ENCODE data around the gene ACAP1.
A peak's percentile ranks its signal among the peaks of the same experiment; 100 is the strongest.

ACAP1 gene

DNA sequence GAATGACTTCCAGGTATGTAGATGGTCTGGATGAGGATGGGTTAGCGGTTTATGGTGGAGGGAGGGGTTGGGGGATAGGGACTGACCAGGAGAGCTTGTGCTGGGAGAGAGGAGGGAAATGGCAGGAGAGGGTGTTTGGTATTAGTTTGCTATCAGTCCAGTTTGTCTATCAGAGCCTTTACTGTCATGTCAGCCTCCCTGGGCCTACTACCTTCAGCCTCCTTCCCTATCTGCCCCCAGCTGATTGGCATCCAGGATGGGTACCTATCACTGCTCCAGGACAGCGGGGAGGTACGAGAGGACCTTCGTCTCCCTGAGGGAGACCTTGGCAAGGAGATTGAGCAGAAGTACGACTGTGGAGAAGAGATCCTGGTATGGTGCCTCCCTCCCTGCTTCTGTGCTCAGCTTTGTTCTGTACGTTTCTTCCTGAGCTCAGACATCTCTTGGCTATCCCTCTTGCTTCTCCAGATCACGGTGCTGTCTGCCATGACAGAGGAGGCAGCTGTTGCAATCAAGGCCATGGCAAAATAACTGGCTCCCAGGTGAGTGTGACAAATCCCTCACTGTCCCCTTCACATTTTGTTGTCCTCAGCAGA, 25.1 kb upstream of the ACAP1 start:
- DNase-seq: no peak

DNA sequence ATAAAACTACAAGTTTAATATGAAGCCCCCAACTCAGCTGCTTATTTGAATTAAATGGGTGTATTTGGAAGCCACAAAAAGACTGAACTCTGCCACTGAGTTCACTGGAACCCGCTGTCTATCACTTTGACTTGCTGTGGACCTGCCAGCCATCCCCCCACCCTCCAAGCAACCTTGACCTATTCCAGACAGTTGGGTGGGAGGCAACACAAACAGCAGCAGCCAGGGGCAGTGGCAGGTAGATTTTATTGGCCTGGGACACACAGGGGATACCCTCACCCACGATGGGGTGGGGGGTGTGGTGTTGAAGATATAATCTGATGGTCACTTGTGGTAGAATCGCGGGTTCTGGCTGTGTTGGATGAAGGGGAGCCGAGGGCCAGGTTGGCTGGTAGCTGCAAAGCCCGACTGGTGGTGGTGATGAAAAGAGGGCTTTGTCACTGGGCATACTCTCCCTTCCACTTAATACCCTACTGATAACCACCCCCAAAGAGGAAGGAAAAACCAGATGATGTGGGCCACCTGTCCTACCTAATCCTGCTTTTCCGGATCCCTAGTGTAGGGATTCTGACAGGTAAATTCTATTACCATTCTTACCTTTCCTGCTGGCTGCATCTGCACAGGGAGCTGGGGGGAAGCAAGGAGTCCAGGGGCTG, 23.8 kb upstream of the ACAP1 start:
- no peak for DNase-seq

DNA sequence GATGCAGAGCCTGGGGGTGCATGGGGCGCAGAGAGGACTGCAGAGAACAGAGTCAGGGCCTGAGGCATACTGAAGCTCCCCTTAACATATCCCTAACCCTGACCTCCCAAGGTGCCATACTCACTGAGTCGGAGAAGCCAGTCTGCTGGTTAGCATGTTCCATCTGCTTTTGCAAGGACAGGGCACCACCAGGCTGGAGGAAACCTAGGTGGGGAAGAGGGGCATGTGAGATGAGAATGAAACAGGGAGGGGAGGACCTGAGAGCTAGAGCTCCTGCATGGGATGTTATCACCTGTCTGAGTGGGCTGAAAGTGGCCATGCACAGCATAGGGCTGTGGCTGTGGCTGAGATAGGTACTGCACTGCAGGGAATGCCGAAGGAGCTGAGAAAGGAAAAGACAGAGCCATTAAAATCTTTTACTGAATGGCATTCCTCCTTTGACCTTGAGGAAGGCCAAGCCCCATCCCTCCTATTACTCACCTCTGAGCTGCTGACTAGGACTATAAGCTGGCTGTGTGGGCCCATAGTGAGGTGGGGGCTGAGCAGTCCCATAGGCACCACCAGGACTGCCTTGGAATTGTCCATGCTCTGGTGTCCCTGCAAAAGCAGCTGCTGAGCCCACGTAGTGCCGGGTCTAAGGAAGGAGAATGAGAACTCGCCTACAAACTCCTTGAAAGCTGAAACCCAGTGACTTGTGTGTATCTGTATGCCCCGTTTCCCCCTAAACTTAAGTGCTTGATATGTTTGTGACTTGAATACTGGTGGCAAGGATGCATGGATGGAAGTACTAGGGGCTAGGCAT, 23.0 kb upstream of the ACAP1 start:
- DNase-seq: no peak

DNA sequence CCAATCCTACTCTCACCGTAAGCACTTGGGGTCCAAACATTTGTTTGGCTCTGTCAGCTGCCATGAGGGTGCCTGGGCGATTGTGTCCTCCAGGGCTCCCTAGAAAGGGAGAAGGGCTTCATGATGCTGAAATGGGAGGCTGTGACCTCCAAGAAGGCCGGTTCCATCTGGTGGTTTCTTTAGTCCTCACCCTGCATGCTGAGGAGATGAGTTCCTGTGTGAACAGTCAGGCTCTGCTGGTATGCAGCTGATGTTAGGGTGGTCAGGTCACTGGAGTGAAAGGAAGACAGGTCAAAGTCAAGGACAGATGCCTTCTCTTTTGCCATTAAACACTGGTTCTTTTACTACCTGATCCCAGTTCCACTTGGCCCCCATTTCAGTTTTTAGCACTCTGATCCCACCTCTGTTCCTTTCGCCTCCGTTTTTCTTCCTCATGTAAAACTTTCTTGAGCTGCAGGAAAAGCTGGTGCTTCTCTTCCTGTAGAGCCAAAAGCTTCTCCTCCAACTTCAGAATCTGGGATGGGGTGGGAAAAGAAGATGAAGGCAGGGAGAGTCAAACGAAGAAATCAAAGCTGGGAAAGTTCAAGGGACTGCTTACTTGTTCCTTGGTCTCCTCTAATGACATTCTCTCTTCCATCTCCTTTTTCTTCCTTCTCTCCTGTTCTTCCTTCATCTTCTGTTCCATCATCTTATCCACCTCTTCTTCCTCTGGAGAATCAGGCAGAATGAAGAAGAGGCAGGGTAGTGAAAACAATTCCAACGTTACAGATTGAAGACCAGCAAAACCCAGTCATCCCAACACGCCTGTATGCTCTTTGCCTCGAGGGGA, 22.2 kb upstream of the ACAP1 start:
- DNase-seq: no peak

DNA sequence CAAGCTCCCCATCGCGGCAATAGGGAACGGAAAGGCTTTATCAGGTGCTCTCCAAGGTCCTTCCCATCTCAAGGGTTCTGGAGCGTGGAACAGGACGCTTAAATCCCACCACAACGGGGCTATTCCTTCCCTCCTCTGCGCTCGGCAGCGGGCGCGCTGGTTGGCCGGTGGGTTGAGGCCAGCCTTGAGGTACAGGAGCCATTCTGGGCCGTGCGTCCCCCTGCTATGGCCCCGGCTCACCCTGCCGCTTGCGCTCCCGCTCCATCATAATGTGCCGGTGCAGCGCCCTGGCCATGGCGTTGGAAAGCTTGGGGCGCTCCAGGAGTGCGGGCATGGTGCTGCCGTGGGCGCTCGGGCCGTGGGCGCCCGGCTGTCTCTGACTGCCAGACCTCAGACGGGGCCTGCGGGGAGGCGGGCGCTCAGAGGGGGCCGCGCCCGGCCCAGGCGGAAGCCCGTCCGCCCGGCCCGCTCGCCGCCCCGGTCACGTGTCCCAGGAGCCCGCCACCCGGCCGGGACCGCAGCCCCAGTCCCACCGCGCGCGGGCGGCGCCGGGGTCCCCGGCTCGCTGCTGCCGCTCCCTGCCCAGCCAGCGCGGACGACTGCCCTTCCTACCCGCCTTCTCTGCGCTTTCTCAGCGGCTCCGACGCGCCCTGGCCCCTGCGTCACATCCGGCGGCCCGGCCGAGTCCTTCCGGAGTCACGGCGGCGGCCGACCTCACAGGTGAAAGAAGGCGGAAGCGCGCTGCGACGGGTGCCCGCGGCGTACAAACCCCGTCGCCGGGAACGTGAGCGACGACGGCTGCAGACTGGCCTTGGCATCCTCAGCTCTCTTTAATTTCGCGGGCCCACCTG, 21.4 kb upstream of the ACAP1 start, which contains the start of gene GPS2:
GPS2 (minus strand) TSS at position 642 of the 851 bp plus-strand sequence; CDS start at position 334, 308 bp downstream.
- DNase-seq: peak; percentile 93

DNA sequence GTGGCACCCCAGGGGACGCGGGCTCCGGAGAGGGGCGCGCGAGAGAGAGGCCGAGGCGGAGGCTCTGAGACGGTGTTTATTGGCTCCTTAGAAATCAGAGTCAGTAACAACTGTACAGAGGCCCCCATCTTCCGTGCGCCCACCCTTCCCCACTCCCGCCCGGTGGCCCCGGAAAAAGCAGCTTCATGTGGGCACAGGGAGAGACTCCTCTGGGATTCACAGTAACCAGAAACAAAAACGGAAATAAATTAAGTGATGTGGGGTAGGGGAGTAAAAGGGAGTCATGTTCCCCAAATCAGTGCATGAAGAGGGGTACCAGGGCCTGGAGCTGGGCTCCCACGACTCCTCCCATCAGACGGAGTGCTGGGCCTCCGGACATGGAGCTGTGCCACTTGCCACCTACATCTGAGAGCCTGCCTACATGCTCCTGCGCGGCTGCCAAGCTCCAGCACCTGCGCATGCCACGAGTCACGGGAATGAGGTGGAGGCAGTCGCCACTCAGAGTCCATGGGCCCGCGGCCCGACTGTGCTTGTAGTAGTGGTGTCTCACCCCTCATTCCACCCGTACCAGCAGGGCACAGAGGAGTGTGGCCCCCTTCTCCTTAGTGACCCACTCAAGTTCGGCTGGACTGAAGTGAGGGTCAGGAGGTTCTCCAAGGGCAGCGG, 20.6 kb upstream of the ACAP1 start:
- no peak for DNase-seq

DNA sequence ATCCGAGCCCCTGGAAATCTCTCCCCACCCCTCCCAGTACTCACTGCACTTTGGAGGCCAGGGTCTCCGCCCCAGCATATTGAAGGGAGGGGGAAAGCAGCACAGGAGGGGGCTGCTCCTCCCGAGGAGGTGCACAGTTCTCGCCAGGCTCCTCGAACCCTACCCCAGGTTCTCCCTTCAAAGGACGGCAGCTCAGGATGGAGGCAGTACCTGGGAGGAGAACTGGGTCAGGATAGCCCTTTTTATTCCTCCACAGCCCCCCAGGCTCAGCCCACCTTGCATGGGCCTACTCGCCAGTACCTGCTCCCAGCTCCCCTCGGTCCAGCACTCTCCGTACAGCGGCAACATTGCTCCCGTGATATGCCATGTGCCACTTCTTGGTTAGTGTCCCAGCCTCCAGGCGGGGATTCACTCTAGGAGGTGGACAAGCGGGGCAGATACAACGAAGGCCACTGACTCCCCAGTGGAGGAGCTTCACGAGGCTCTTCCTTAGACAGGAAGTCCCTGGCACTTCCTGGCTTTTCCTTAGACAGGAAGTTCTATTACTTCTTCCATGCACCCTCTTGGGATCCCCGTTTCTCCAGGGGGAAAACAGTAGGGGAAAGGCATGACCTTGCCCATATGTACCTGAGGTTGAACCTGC, 19.0 kb upstream of the ACAP1 start:
- DNase-seq: no peak

DNA sequence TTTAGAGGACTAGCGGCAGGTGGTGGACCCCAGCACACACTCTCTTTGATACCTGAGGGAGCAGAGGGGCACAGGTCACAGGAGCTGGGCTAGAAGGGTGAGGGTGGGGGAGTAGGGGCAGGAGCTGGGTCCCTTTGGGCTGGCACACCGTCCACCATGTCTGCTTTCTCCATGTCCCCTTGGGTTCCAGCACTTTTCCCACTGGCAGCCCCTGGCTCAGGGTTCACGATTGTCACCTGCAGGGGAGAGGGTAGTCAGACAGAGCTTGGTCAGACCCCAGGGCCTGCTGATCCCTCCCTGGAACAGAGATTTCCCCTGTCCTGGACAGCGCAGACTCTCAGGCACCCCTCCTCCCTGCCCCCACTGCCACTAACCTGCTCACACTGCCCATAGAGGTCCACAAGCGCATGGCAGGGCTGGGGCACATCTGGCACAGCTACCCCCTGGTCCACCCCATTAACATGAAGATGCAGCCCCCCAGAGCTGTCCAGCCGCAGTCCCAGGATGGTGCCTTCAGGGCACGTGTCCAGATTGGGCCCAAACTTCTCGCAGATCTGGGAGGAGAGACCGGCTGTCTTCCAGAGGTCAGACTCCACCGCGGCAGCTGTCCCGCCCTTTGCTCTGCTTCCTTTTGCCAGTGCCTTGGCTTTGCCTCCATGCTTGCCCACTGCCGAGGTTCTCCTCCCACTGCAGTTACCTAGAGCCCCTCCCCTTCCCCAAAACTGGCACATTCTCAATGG, 18.0 kb upstream of the ACAP1 start:
- DNase-seq: no peak

DNA sequence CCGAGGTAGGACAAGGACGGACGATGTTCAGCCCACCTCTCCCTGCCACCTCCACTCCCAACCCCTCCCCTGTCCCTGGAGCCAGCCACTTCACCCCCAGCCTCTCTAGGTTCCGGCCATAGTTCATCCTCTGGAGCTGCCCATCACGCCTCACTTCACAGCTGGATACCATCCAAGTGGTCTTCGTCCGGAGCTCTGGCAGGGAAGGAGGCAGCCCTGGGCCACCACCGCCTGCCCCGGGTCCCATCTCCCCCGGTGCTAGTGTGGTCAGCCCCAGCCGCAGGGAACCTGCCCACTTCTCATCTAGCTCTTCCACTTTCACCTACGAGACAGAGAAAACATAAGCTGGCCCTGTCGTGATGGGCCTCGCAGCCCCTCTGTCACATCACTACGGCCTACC, 14.9 kb upstream of the ACAP1 start:
- DNase-seq: no peak

DNA sequence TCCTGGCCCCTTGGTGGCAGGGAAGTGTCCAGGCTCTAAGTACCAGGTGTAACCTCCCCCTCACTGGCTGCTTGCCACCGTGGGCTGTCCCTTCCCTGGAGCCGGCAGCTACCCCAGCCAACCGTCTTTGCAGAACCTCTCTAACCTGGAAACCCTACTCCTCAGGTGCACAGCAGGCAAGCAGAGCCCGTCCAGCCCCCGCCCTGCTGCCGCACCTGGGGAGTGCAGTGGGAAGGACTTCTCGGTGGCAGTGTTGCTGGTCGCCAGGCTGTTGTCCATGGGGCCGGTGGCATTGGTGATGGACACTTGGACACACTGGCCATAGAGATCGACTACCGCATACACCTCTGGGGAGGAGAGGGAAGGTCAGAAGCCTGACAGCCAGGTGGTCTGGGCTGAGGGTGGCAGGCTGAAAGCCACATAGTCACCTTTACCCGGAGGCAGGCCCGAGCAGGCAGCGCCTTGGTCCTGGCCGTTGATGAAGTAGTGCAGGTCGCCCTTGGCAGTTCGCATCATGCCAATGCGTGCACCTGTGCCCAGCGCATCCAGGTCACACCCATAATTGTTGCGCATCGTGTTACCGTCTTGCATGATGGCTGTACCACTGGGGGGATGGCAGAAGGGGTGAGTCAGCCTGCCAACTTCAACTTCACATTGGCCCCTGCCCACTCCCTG, 13.7 kb upstream of the ACAP1 start:
- DNase-seq: no peak

DNA sequence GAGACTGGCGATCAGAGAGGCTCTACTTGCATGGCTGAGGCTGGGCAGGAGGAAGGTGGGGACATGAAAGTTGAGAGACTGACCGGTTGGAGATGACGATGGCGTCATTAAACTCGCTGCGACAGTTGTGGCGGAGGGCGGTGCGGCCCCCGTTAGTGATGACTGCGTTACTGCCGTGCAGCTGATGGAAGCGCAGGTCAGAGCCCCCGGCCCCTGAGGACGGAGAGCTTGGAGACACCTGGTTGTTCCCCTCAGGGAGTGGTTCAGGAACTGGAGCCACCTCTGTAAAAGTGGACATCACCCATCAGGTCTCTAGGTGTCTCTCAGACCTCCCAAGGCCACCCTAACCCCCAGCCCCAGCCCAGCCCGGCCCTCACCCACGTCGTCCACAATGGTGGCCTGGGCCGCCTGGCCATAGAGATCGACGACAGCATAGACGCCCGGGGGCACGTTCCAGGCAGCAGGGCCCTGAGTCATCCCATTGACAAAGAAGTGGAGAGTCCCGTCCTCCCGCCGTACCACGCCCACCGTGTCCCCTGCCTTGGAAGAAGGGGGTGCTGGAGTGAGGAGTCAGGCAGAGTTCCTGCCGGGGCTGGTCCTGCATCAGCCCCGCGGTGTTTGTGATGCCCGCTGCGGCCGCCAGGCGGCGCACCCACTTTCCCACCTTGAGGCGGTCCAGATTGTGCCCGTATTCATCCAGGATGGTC, 12.4 kb upstream of the ACAP1 start:
- DNase-seq: peak; percentile 66

DNA sequence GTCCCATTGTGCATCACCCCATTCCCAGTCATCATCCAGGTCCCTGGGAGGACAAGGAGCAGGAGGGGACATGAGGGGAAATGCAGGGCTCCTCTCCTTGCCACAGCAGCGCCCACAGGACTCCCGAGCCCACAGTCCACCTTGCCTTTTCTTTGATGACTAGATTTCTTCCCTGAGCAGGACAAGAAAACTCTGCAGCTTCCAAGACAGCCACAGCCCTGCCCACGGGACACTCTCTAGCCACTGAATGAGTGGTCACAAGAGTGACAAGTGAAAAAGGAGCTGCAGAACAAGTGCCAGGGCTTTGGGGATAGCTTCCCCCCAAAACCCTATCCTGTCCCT, 11.9 kb upstream of the ACAP1 start:
- no peak for DNase-seq

DNA sequence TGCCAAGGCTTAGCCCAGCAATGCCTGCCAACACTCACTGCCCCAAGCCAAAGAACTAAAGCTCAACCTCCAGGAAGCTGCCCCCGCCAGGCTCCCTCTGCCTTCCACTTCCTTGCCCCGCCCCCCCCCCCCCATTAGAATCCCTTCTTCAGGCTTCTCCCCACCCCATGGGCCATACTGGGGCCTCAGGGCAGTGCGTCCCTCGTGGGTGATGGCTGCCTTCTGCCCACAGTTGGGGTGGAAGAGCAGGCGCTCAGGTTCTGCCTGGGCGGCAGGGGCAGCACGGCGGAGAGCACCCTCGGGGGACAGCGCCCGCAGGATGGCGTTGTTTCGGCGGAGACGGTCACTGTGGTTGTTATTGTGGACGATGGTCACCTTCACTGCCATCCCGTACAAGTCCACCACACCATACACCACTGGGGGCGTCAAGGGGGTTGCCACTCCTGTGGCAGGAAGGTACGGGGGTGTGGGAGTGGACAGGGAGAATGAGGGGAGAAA, 11.2 kb upstream of the ACAP1 start:
- no peak for DNase-seq

DNA sequence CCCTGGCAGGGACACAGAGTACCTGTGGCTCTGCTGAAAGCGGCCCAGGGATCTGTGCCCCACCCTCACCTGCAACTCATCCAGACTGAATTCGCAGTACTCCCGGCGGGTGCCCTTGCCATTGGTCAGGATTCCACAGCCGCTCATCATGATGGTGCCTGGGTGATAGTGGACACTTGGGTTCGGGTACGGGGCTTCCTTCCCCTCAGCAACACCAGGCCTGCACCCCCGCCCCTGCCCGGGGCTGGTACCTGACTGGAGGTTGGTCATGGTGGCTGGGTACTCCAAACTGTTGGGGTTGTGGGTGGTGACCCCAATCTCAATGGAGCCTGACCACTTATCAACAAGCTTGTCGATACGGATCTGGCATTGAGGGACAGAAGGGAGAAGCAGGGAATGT, 10.1 kb upstream of the ACAP1 start:
- no peak for DNase-seq

DNA sequence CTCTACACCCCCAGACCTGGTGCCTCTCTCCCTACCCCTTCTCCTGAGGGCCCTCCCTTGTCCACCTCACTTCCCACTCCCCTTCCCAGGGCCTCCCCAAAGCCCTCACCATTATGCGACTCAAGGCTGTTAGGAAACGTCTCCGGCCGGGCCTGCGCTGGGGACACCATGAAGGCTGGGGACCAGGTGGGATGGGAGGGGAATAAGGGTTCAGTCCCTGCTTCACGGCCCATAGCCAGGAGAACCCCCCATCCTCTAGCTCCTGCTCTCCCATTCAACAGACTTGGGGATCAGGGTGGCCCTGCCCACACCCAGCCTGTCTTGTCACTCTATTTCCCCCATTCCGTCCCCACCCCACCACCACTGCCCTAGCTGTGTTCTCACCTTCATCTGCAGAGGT, 9.3 kb upstream of the ACAP1 start:
- DNase-seq: no peak

DNA sequence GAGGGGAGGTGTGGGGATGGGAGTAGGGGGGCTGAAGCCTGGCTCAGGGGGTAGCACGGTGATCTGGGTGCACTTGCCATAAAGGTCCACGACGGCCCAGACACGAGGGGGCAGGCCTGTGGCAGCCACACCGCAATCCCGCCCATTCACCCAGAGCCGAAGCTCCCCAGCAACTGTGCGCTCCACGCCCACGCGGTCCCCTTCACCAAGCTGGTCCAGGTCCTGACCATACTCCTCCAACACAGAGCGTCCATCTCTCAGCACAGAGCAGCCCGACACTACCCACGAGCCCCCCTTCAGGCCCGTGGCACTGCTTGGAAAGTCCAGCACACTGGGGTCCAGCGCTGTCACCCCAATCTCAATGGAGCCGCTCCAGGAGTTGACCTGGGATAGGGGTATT, 8.8 kb upstream of the ACAP1 start:
- DNase-seq: no peak

DNA sequence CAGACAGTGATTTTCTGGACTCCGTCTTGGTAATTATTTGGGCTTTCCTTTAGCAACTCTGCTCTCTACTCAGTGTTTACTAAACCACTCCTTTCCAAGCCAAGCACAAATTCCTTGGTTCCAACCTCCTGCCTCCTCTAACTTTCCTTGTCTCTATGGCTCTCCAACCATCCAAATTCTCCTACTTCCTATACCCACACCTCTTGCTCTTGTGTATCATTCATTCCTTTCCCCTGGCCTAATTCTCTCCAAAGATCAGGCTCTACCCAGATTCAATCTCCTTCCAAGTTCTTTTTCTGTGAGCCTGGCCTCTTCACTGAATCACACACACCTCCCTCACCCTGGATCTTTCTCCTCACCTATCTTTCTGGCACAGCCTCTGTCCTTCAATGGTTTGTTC, 8.3 kb upstream of the ACAP1 start:
- DNase-seq: no peak

DNA sequence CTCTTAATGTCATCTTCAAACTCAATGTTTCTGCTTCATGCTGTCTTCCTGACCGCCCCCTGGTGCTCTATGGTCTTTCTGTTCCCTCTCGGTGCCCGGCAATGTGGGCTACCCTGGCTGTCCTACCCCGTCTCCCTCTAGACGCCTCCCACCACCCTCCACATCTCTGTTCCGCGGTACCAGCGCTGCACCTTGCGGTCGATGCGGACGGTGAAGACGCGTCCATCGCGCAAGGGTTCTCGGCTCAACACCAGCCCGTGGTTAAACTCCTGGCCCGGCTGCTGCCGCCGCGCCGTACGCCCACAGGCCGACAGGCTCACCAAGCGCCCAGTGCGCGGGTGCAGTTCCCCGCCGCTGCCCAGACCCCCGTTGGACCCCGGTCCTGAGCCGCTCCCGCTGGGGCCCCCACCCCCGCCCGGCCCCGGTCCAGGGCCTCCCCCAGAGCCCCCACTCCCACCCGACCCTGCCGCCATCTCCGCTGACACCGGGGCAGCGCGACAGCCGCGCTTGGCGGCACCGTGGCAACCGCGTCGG, 7.4 kb upstream of the ACAP1 start, which contains the start of gene NEURL4:
NEURL4 (minus strand) TSS at position 496 of the 534 bp plus-strand sequence; CDS start at position 473, 23 bp downstream.
- no peak for DNase-seq

All from T-helper 9 cell (primary cell).